GM12878 (cell line): ENCODE measurements around the gene RARA. TPM values are rescaled to one million over a fixed set of nuclear protein-coding genes. Genes with fewer than 3 reads are reported as not detected.

Experiments
- ATAC-seq: fragments of 200-7000 bp; cut with Tn5 transposase; 3 replicates; pipeline ENCODE4 v1.9.1; 2020; ENCODE audit warnings: mild to moderate bottlenecking, moderate library complexity
- BruUV-seq: library from RNA; stranded (reverse); fragments of 400-500 nt; replicated peaks from 2 replicates; lab custom pipeline; 2021; lab: Mats Ljungman, UMichigan
- CTCF ChIA-PET: fragments of 300-600 bp; sonication (Branson Sonifier 250); formaldehyde crosslinking; extraction: SDS; loops from one replicate; lab custom pipeline; 2021; ENCODE audit warnings: inconsistent platforms; lab: Yijun Ruan, JAX
- POLR2A ChIA-PET: fragments of 350-600 bp; formaldehyde crosslinking; extraction: SDS; loops from one replicate; lab custom pipeline; 2021; ENCODE audit warnings: inconsistent platforms; lab: Charles Lee
- RAD21 ChIA-PET: fragments of 300-600 bp; sonication (Branson Sonifier 250); formaldehyde crosslinking; loops from one replicate; lab custom pipeline; 2023; ENCODE audit warnings: antibody characterized with exemption; ENCODE audit not compliant: unreplicated experiment; lab: Charles Lee
- SMC1A ChIA-PET: fragments of 300-600 bp; sonication (Branson Sonifier 250); formaldehyde crosslinking; loops from one replicate; lab custom pipeline; 2023; ENCODE audit not compliant: unreplicated experiment, uncharacterized antibody; lab: Charles Lee
- DNase-seq: peaks from one replicate; pipeline ENCODE4 v3.0.0-alpha.2; 2011; ENCODE audit warnings: low read depth, low spot score
- FAIRE-seq: peaks from 3 replicates; lab custom pipeline; 2011; peaks lifted over from hg19 to GRCh38; lab: Jason Lieb, UNC
- H2AFZ ChIP-seq: 2 replicates; pipeline ENCODE4 v1.6.0; 2011; ENCODE audit warnings: low read depth, low read length, control low read depth; ENCODE audit not compliant: control insufficient read depth
- H3K27ac ChIP-seq: 2 replicates; pipeline ENCODE4 v1.5.1; 2011; ENCODE audit warnings: control low read depth; ENCODE audit not compliant: control insufficient read depth, insufficient read depth
- H3K27me3 ChIP-seq, 2 experiments: replicated peaks in 1 of 2; 2 replicates each; pipeline versions ENCODE4 v1.6.0 to v1.6.1; 2011; ENCODE audit warnings: low read length in 1 of 2; ENCODE audit not compliant: control insufficient read depth in 2 of 2, insufficient read depth in 2 of 2
- H3K36me3 ChIP-seq, 2 experiments: 2 replicates each; pipeline ENCODE4 v1.5.1; 2011; ENCODE audit warnings: low read length in 1 of 2; ENCODE audit not compliant: control insufficient read depth in 2 of 2, insufficient read depth in 2 of 2
- H3K4me1 ChIP-seq: 2 replicates; pipeline ENCODE4 v1.6.1; 2011; ENCODE audit warnings: mild to moderate bottlenecking, low read length, moderate library complexity, mixed read lengths; ENCODE audit not compliant: control insufficient read depth, insufficient read depth
- H3K4me2 ChIP-seq: 2 replicates; pipeline ENCODE4 v1.6.0; 2011; ENCODE audit warnings: control low read depth; ENCODE audit not compliant: control insufficient read depth, insufficient read depth
- H3K4me3 ChIP-seq: fragments of 200-600 bp; sonication (generic); 2 replicates; pipeline ENCODE4 v1.5.1; 2016
- H3K79me2 ChIP-seq: 2 replicates; pipeline ENCODE4 v1.6.0; 2011; ENCODE audit warnings: low read length; ENCODE audit not compliant: control insufficient read depth, insufficient read depth
- H3K9ac ChIP-seq: 2 replicates; pipeline ENCODE4 v1.8.0; 2011; ENCODE audit warnings: low read length, control low read depth, mixed read lengths; ENCODE audit not compliant: control insufficient read depth, insufficient read depth
- H3K9me3 ChIP-seq: replicated peaks from 3 replicates; pipeline ENCODE4 v1.5.1; 2011; ENCODE audit warnings: mild to moderate bottlenecking, low read length; ENCODE audit not compliant: control insufficient read depth, insufficient read depth
- H4K20me1 ChIP-seq: 2 replicates; pipeline ENCODE4 v1.6.0; 2011; ENCODE audit not compliant: control insufficient read depth, insufficient read depth
- ASH2L ChIP-seq: fragments of 300-600, 200-600 bp; sonication (generic); IDR thresholded peaks from 2 replicates; pipeline ENCODE4 v1.6.1; 2017; ENCODE audit warnings: low read depth, mild to moderate bottlenecking, borderline replicate concordance
- HDAC2 ChIP-seq: fragments of 200-600 bp; sonication (generic); IDR thresholded peaks from 2 replicates; pipeline ENCODE4 v1.6.1; 2017
- HDGF ChIP-seq: fragments of 450-650 bp; IDR thresholded peaks from 2 replicates; pipeline ENCODE4 v1.6.1; 2016; ENCODE audit warnings: antibody characterized with exemption
- IKZF2 ChIP-seq, 2 experiments: fragments of 450-650 bp; IDR thresholded peaks; 2 replicates each; pipeline ENCODE4 v1.6.1; 2017; ENCODE audit warnings: mild to moderate bottlenecking in 2 of 2, moderate library complexity in 2 of 2
- NFYB ChIP-seq: IDR thresholded peaks from 2 replicates; pipeline ENCODE4 v1.6.1; 2011; ENCODE audit warnings: low read depth, mild to moderate bottlenecking, low read length, improper control_type of control experiment, moderate library complexity; ENCODE audit not compliant: insufficient read depth
- NR2C1 ChIP-seq: fragments of 450-650 bp; IDR thresholded peaks from 2 replicates; pipeline ENCODE4 v1.6.1; 2017; ENCODE audit warnings: antibody characterized with exemption, mild to moderate bottlenecking, moderate library complexity
- PAX5 ChIP-seq: IDR thresholded peaks from 2 replicates; pipeline ENCODE4 v1.6.1; 2011; ENCODE audit warnings: low read depth, low read length, borderline replicate concordance
- PKNOX1 ChIP-seq: fragments of 450-650 bp; IDR thresholded peaks from 2 replicates; pipeline ENCODE4 v1.6.1; 2016; ENCODE audit warnings: mild to moderate bottlenecking
- POU2F2 ChIP-seq: IDR thresholded peaks from 3 replicates; pipeline ENCODE4 v1.6.1; 2011; ENCODE audit warnings: low read depth, mild to moderate bottlenecking, low read length, borderline replicate concordance
- RAD51 ChIP-seq: fragments of 450-650 bp; IDR thresholded peaks from 2 replicates; pipeline ENCODE4 v1.6.1; 2016; ENCODE audit warnings: moderate library complexity, mild to moderate bottlenecking, inconsistent platforms
- RCOR1 ChIP-seq: conservative IDR thresholded peaks from 2 replicates; pipeline ENCODE4 v1.6.1; 2012; ENCODE audit warnings: low read depth, low read length, improper control_type of control experiment
- SIX5 ChIP-seq: IDR thresholded peaks from 2 replicates; pipeline ENCODE4 v1.6.1; 2011; ENCODE audit warnings: mild to moderate bottlenecking, low read depth, low read length, moderate library complexity; ENCODE audit not compliant: severe bottlenecking
- SMC3 ChIP-seq: IDR thresholded peaks from 2 replicates; pipeline ENCODE4 v1.6.1; 2011; ENCODE audit warnings: low read length, improper control_type of control experiment, borderline replicate concordance
- STAT3 ChIP-seq: IDR thresholded peaks from 2 replicates; pipeline ENCODE4 v1.6.1; 2011; ENCODE audit warnings: low read depth, low read length, improper control_type of control experiment
- ZNF592 ChIP-seq: fragments of 450-650 bp; IDR thresholded peaks from 2 replicates; pipeline ENCODE4 v1.6.1; 2017; ENCODE audit warnings: mild to moderate bottlenecking, moderate library complexity
- WGBS: methylation state at CpG from one replicate; pipeline ENCODE4 v1.1.6; 2016; ENCODE audit warnings: low lambda C conversion rate; ENCODE audit not compliant: insufficient replicate concordance, insufficient coverage; ENCODE audit errors: missing lambda C conversion rate; 5-methylcytosine and 5-hydroxymethylcytosine counted together
- in situ Hi-C: fragments of 300-500 bp; cut with MboI; formaldehyde crosslinking; loops from 9 replicates; pipeline ENCODE4 v1.14.3; 2018; ENCODE audit warnings: mixed read lengths
- intact Hi-C: fragments of 100-400 bp; cut with micrococcal nuclease; formaldehyde crosslinking; loops from one replicate; pipeline ENCODE4 v1.14.2; 2022; ENCODE audit not compliant: unreplicated experiment
- polyA plus RNA-seq, 11 experiments: library from polyadenylated mRNA; depleted of rRNA in 4 of 11; unstranded in 6 of 11; stranded (reverse) in 5 of 11; fragments of >200 nt; fragmentation: Nextera tagmentation in 4 of 11; fragmentation: Illumina TruSeq in 1 of 11; extraction: Ambion mirVana in 4 of 11; extraction: Trizol in 1 of 11; gene quantifications; 1 replicate in 1 of 11; 2 replicates in 10 of 11; pipeline versions ENCODE4 v1.2.1 to v1.2.3, GENCODE V29; 2011 to 2016; ENCODE audit warnings: inconsistent platforms in 2 of 11, missing spikeins in 2 of 11, low read depth in 1 of 11
- total RNA-seq, 4 experiments: library from RNA; depleted of rRNA in 3 of 4; stranded (reverse); fragments of >200 nt in 3 of 4; fragmentation: Illumina TruSeq in 1 of 4; extraction: Trizol in 1 of 4; gene quantifications; 2 replicates each; pipeline versions ENCODE4 v1.2.1 to v1.2.3, GENCODE V29; 2013 to 2021
- TF ChIP-seq, protein P1 (sequence below): IDR thresholded peaks from 2 replicates; pipeline ENCODE4 v1.6.1; 2012; ENCODE audit warnings: mild to moderate bottlenecking, low read depth, low read length

RARA gene
- total and polyA plus RNA-seq, 10 of the 15 experiments (the other 5 are each of a cell fraction or from before 2014, with no cell fraction given): 0.13 to 33.6 (median 13.6) TPM

DNA sequence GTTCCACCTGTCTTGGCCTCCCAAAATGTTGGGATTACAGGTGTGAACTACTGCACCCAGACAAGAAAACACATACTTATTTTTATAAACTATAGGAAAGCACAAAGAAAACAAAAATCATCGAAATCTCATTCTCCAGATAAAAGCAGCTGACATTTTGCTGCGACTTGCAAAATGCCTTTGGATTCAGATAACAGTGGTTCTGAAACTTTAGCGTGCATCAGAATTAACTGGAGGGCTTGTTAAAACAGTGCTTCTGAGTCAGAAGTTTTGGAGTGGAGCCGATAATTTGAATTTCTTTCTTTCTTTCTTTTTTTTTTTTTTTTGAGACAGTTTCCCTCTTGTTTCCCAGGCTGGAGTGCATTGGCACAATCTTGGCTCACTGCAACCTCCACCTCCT is 73.3 kb downstream of the RARA start:
- Histone ChIP-seq H3K4me2 (no peak overlapping the region), H4K20me1 (no peaks in the 10 kb centered on the region), H3K79me2 (no peaks in the 10 kb centered on the region), H3K27ac (no peak overlapping the region)
- no peak for FAIRE-seq
- BruUV-seq: no TSS peak
- CTCF ChIA-PET: interaction anchor here (0.7 to 2.4 kb wide), 4 partner anchors 10 to 79 kb away, joined by 3 to 6 read pairs (median 4); no protein-coding TSS in a partner anchor
- intact Hi-C loops: no loop called here
- ATAC-seq: no peak
- 98% methylated on average over 4 of the region's 4 CpGs for WGBS
- DNase-seq: no peak
- TF ChIP-seq ASH2L: no peak
- TF ChIP-seq HDAC2: no peak
- no peak for TF ChIP-seq ZNF592
- no peak for TF ChIP-seq RAD51
- TF ChIP-seq NFYB: no peak
- TF ChIP-seq SIX5: no peak
- no peak for TF ChIP-seq POU2F2
- no peak for TF ChIP-seq RCOR1
- TF ChIP-seq NR2C1: no peak
- TF ChIP-seq SMC3: no peak
- TF ChIP-seq STAT3: no peak
- no peak for TF ChIP-seq PKNOX1
- no peak for TF ChIP-seq HDGF
- TF ChIP-seq PAX5: no peak
- TF ChIP-seq IKZF2 (IDR thresholded peaks at IDR 0.05): no peak
- TF ChIP-seq, protein P1, sequence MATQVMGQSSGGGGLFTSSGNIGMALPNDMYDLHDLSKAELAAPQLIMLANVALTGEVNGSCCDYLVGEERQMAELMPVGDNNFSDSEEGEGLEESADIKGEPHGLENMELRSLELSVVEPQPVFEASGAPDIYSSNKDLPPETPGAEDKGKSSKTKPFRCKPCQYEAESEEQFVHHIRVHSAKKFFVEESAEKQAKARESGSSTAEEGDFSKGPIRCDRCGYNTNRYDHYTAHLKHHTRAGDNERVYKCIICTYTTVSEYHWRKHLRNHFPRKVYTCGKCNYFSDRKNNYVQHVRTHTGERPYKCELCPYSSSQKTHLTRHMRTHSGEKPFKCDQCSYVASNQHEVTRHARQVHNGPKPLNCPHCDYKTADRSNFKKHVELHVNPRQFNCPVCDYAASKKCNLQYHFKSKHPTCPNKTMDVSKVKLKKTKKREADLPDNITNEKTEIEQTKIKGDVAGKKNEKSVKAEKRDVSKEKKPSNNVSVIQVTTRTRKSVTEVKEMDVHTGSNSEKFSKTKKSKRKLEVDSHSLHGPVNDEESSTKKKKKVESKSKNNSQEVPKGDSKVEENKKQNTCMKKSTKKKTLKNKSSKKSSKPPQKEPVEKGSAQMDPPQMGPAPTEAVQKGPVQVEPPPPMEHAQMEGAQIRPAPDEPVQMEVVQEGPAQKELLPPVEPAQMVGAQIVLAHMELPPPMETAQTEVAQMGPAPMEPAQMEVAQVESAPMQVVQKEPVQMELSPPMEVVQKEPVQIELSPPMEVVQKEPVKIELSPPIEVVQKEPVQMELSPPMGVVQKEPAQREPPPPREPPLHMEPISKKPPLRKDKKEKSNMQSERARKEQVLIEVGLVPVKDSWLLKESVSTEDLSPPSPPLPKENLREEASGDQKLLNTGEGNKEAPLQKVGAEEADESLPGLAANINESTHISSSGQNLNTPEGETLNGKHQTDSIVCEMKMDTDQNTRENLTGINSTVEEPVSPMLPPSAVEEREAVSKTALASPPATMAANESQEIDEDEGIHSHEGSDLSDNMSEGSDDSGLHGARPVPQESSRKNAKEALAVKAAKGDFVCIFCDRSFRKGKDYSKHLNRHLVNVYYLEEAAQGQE: no peak
- TF ChIP-seq, all 136 proteins: peak for 0
- SMC1A ChIA-PET: interaction anchor here (0.8 to 1.3 kb wide), 2 partner anchors 12 to 51 kb away, joined by 3 read pairs; no protein-coding TSS in a partner anchor
- no peaks in the 10 kb centered on the region for H3K27me3 ChIP-seq
- POLR2A ChIA-PET: interaction anchor here (0.7 kb wide), 1 partner anchor 79 kb away, joined by 3 read pairs; no protein-coding TSS in a partner anchor
- H3K4me3 ChIP-seq: no peak overlapping the region
- H3K4me1 ChIP-seq: no peaks in the 10 kb centered on the region
- no peaks in the 10 kb centered on the region for H3K9me3 ChIP-seq
- in situ Hi-C loops: no loop called here
- RAD21 ChIA-PET: interaction anchor here (0.7 kb wide), 1 partner anchor 22 kb away, joined by 3 read pairs; no protein-coding TSS in a partner anchor
- peaks cover 0 to under 1% of the 10 kb centered on the region in 2 experiments; a peak in 1 of 4 replicates for H3K36me3 ChIP-seq
- H2AFZ ChIP-seq: no peak overlapping the region
- H3K9ac ChIP-seq: no peak overlapping the region
